Suprapubic skin (tissue), 4 donors: ENCODE data around the gene GADD45G. TPM values are rescaled to one million over a fixed set of nuclear protein-coding genes. Genes with fewer than 3 reads are reported as not detected.

Experiments used
- DNase-seq, 2 donors: peaks; one replicate each; pipeline ENCODE4 v3.0.0-alpha.2; 2019; ENCODE audit warnings: low spot score in 2 of 2
- H3K27ac ChIP-seq: fragments of 200-600 bp; sonication (generic); one replicate; pipeline ENCODE4 v1.5.1; 2019
- H3K27me3 ChIP-seq: fragments of 200-600 bp; sonication (generic); one replicate; pipeline ENCODE4 v1.5.1; 2019
- H3K36me3 ChIP-seq: fragments of 200-600 bp; sonication (generic); one replicate; pipeline ENCODE4 v1.5.1; 2019
- H3K4me1 ChIP-seq: fragments of 200-600 bp; sonication (generic); one replicate; pipeline ENCODE4 v1.5.1; 2019
- H3K4me3 ChIP-seq: fragments of 200-600 bp; sonication (generic); one replicate; pipeline ENCODE4 v1.5.1; 2019; ENCODE audit warnings: mild to moderate bottlenecking
- H3K9me3 ChIP-seq: fragments of 200-600 bp; sonication (generic); one replicate; pipeline ENCODE4 v1.5.1; 2019
- EP300 ChIP-seq: sonication (generic); formaldehyde crosslinking; IDR thresholded peaks from one replicate; pipeline ENCODE4 v1.6.1; 2017; ENCODE audit warnings: antibody characterized with exemption
- POLR2A ChIP-seq, 2 donors: fragments of 450-650 bp; IDR thresholded peaks; one replicate each; pipeline ENCODE4 v1.6.1; 2017; ENCODE audit warnings: antibody characterized with exemption in 2 of 2, mild to moderate bottlenecking in 2 of 2, moderate library complexity in 2 of 2
- POLR2AphosphoS5 ChIP-seq, 3 donors: sonication (generic); formaldehyde crosslinking; IDR thresholded peaks; one replicate each; pipeline ENCODE4 v1.6.1; 2017; ENCODE audit warnings: antibody characterized with exemption in 3 of 3
- WGBS: methylation state at CpG from one replicate; pipeline ENCODE4 v1.1.5; 2018; 5-methylcytosine and 5-hydroxymethylcytosine counted together
- total RNA-seq, 4 donors: library from RNA; depleted of rRNA; stranded (reverse); fragments of >200 nt; gene quantifications; one replicate each; pipeline ENCODE4 v1.1.0, GENCODE V29; 2016
- TF ChIP-seq, protein P1 (sequence below), 2 donors: fragments of 200-600 bp in 1 of 2; fragments of 450-650 bp in 1 of 2; sonication (generic) in 1 of 2; IDR thresholded peaks; one replicate each; pipeline ENCODE4 v1.5.1; 2016 to 2019; ENCODE audit warnings: antibody characterized with exemption in 2 of 2, mild to moderate bottlenecking in 1 of 2, moderate library complexity in 1 of 2

The GADD45G gene
- total RNA-seq, 4 donors from 2014 or later: 4.6 to 9.7 (median 6.2) TPM

GRCh38 chr9:89598363-89598713, 6.5 kb upstream of the GADD45G start:
- H3K27ac ChIP-seq: no peak overlapping the region
- H3K9me3 ChIP-seq: no peaks in the 10 kb centered on the region
- peaks cover 10% of the 10 kb centered on the region for H3K4me1 ChIP-seq
- WGBS: 2% methylated on average over 2 of the region's 2 CpGs
- H3K4me3 ChIP-seq: no peak overlapping the region
- no peaks in the 10 kb centered on the region for H3K36me3 ChIP-seq
- DNase-seq: no peak
- TF ChIP-seq POLR2AphosphoS5 (IDR thresholded peaks at IDR 0.05): no peak
- TF ChIP-seq EP300: no peak
- TF ChIP-seq POLR2A (IDR thresholded peaks at IDR 0.05): no peak
- TF ChIP-seq, protein P1, sequence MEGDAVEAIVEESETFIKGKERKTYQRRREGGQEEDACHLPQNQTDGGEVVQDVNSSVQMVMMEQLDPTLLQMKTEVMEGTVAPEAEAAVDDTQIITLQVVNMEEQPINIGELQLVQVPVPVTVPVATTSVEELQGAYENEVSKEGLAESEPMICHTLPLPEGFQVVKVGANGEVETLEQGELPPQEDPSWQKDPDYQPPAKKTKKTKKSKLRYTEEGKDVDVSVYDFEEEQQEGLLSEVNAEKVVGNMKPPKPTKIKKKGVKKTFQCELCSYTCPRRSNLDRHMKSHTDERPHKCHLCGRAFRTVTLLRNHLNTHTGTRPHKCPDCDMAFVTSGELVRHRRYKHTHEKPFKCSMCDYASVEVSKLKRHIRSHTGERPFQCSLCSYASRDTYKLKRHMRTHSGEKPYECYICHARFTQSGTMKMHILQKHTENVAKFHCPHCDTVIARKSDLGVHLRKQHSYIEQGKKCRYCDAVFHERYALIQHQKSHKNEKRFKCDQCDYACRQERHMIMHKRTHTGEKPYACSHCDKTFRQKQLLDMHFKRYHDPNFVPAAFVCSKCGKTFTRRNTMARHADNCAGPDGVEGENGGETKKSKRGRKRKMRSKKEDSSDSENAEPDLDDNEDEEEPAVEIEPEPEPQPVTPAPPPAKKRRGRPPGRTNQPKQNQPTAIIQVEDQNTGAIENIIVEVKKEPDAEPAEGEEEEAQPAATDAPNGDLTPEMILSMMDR (IDR thresholded peaks at IDR 0.05): no peak
- H3K27me3 ChIP-seq: no peaks in the 10 kb centered on the region

DNA sequence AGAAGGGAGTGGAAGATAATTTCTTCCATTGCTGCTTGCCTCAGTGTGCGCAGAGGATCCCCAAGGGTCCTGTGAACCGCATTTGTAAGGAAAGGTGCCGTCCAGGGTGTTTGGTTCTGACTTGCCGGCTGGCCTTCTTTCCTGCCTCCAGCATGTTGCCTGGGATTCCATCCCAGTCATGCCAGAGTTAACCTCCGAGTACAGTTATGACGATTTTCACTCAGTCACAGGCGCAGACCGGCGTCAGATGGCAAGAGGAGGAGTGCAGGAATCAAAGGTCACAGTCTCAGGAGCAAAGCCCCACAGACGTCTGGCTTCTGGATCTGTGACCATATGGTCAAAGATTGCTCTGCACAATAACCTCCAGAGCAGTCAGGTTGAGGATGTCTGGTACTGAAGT, 5.9 kb upstream of the GADD45G start:
- H3K9me3 ChIP-seq: no peaks in the 10 kb centered on the region
- no peaks in the 10 kb centered on the region for H3K36me3 ChIP-seq
- no peaks in the 10 kb centered on the region for H3K27me3 ChIP-seq
- H3K27ac ChIP-seq: no peak overlapping the region
- DNase-seq: peak in 1 of 2 donors; percentile 70
- H3K4me3 ChIP-seq: no peak overlapping the region
- WGBS: 57% methylated on average over 10 of the region's 10 CpGs
- TF ChIP-seq, protein P1 (IDR thresholded peaks at IDR 0.05): no peak
- TF ChIP-seq POLR2A (IDR thresholded peaks at IDR 0.05) (no peak), POLR2AphosphoS5 (IDR thresholded peaks at IDR 0.05) (no peak), EP300 (no peak)
- peaks cover 12% of the 10 kb centered on the region for H3K4me1 ChIP-seq

- Histone ChIP-seq H3K36me3 (no peaks in the 10 kb centered on the region), H3K9me3 (no peaks in the 10 kb centered on the region), H3K27ac (no peak overlapping the region), H3K4me1 (peaks cover 29% of the 10 kb centered on the region), H3K27me3 (no peaks in the 10 kb centered on the region), H3K4me3 (no peak overlapping the region)
- DNase-seq: peak in 1 of 2 donors; percentile 37
- no peak for TF ChIP-seq POLR2AphosphoS5 (IDR thresholded peaks at IDR 0.05)
- no peak for TF ChIP-seq EP300
- TF ChIP-seq, protein P1 (IDR thresholded peaks at IDR 0.05): no peak
- no peak for TF ChIP-seq POLR2A (IDR thresholded peaks at IDR 0.05)
- WGBS: 86% methylated on average over 6 of the region's 6 CpGs
Measured at GRCh38 chr9:89600831-89601230, 4.0 kb upstream of the GADD45G start.

- Histone ChIP-seq H3K4me3 (no peak overlapping the region), H3K9me3 (no peaks in the 10 kb centered on the region), H3K36me3 (no peaks in the 10 kb centered on the region), H3K27me3 (no peaks in the 10 kb centered on the region), H3K4me1 (peaks cover 33% of the 10 kb centered on the region), H3K27ac (no peak overlapping the region)
- TF ChIP-seq EP300: no peak
- TF ChIP-seq, protein P1 (IDR thresholded peaks at IDR 0.05): no peak
- no peak for TF ChIP-seq POLR2AphosphoS5 (IDR thresholded peaks at IDR 0.05)
- TF ChIP-seq POLR2A (IDR thresholded peaks at IDR 0.05): no peak
- 78% methylated on average over 5 of the region's 5 CpGs for WGBS
- DNase-seq: no peak
Measured at GRCh38 chr9:89601306-89601705, 3.5 kb upstream of the GADD45G start.

DNA sequence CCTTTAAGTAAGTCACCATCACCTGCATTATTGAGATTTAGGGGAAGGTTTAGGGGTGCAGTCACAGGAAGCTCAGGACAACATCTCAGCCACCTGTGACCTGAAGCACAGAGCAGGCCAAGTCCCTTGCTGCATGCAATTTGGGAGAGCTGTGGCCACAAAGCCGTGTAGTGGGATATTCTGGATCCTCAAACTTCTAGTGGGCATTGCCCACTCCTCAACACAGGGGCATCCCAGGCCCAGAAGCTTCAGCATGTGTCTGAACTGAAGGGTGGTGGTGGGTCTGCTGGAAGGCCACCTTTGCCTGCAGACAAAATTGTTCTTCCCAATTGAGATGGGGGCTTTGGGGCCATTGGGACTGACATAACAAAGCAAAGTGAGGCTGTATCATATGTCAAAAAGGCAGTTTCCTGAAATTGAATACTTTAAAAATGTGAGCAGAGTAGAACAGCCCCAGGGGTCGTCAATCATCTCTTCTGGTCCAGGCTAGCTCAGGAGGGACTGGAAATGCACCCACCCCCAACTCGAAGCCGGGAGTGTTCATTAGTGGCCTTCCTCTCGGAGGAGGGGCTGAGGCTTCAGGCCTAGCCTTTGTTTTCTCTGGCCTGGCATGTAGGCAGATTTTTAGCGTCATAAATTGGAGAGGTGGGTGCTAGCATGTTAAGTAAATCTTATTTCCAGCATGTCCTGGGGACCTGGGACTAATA, 2.8 kb upstream of the GADD45G start:
- WGBS: 76% methylated on average over 6 of the region's 6 CpGs
- Histone ChIP-seq H3K9me3 (no peaks in the 10 kb centered on the region), H3K36me3 (no peaks in the 10 kb centered on the region), H3K27me3 (no peaks in the 10 kb centered on the region), H3K4me3 (no peak overlapping the region), H3K27ac (no peak overlapping the region), H3K4me1 (peaks cover 41% of the 10 kb centered on the region)
- TF ChIP-seq EP300: no peak
- no peak for TF ChIP-seq POLR2AphosphoS5 (IDR thresholded peaks at IDR 0.05)
- TF ChIP-seq, protein P1 (IDR thresholded peaks at IDR 0.05): no peak
- TF ChIP-seq POLR2A (IDR thresholded peaks at IDR 0.05): no peak
- peak in 1 of 2 donors; percentile 41 for DNase-seq
